Measurements from ENCODE around the gene SH3RF3. TPM values are rescaled to one million over a fixed set of nuclear protein-coding genes. Genes with fewer than 3 reads are reported as not detected.

SH3RF3 gene
- total and polyA plus RNA-seq, 2 donors (not counting 1 experiment from before 2014, with no cell fraction given), result 8.3 to 10.1 TPM

- Histone ChIP-seq H3K9me3 (ENCODE audit: control insufficient read depth, insufficient read depth, low read depth, low read length) (no peaks in the 10 kb centered on the region), H4K20me1 (ENCODE audit: control insufficient read depth, extremely low read depth, insufficient read depth, low read length) (no peaks in the 10 kb centered on the region), H3K4me2 (ENCODE audit: extremely low read depth, insufficient read depth, low read length) (no peak overlapping the region), H3K9ac (ENCODE audit: insufficient read depth, low read length) (no peak overlapping the region), H2AFZ (ENCODE audit: low read length) (no peak overlapping the region), H3K4me1 (ENCODE audit: control insufficient read depth, extremely low read depth, insufficient read depth, low read length) (no peaks in the 10 kb centered on the region), H3K27ac (ENCODE audit: insufficient read depth, low read length) (no peak overlapping the region), H3K27me3 (ENCODE audit: control insufficient read depth, insufficient read depth, low read length) (peaks cover 5% of the 10 kb centered on the region), H3K36me3 (ENCODE audit: control insufficient read depth, insufficient read depth, low read length) (no peaks in the 10 kb centered on the region), H3K79me2 (ENCODE audit: control insufficient read depth, insufficient read depth, low read length) (no peaks in the 10 kb centered on the region), H3K4me3 (replicated peaks in 1 of 4; ENCODE audit: control extremely low read depth in 1 of 4, insufficient read depth in 1 of 4, low read depth in 3 of 4, low read length in 4 of 4) (no peak overlapping the region)
- TF ChIP-seq CTCF (conservative IDR thresholded peaks at IDR 0.05 in 1 of 2, IDR thresholded peaks at IDR 0.05 in 1 of 2; ENCODE audit: low read depth in 1 of 2, low read length in 2 of 2), result no peak
- TF ChIP-seq EZH2 (IDR thresholded peaks at IDR 0.05; ENCODE audit: low read length, missing control alignments), result no peak
- DNase-seq (ENCODE audit: low read depth in 2 of 2), result no peak
These were observed 44.7 kb upstream of the SH3RF3 start for GRCh38 chr2:109084341-109084740.

- Histone ChIP-seq H3K4me3 (replicated peaks in 1 of 4; ENCODE audit: control extremely low read depth in 1 of 4, insufficient read depth in 1 of 4, low read depth in 3 of 4, low read length in 4 of 4) (no peak overlapping the region), H3K27me3 (ENCODE audit: control insufficient read depth, insufficient read depth, low read length) (no peaks in the 10 kb centered on the region), H3K79me2 (ENCODE audit: control insufficient read depth, insufficient read depth, low read length) (no peaks in the 10 kb centered on the region), H3K36me3 (ENCODE audit: control insufficient read depth, insufficient read depth, low read length) (no peaks in the 10 kb centered on the region), H2AFZ (ENCODE audit: low read length) (no peak overlapping the region), H3K4me2 (ENCODE audit: extremely low read depth, insufficient read depth, low read length) (no peak overlapping the region), H3K4me1 (ENCODE audit: control insufficient read depth, extremely low read depth, insufficient read depth, low read length) (no peaks in the 10 kb centered on the region), H3K9ac (ENCODE audit: insufficient read depth, low read length) (no peak overlapping the region), H3K27ac (ENCODE audit: insufficient read depth, low read length) (no peak overlapping the region), H3K9me3 (ENCODE audit: control insufficient read depth, insufficient read depth, low read depth, low read length) (no peaks in the 10 kb centered on the region), H4K20me1 (ENCODE audit: control insufficient read depth, extremely low read depth, insufficient read depth, low read length) (no peaks in the 10 kb centered on the region)
- TF ChIP-seq CTCF (conservative IDR thresholded peaks at IDR 0.05 in 1 of 2, IDR thresholded peaks at IDR 0.05 in 1 of 2; ENCODE audit: low read depth in 1 of 2, low read length in 2 of 2) (no peak), EZH2 (IDR thresholded peaks at IDR 0.05; ENCODE audit: low read length, missing control alignments) (no peak)
- DNase-seq (ENCODE audit: low read depth in 2 of 2), result no peak
These were observed 42.9 kb upstream of the SH3RF3 start for GRCh38 chr2:109085912-109086742.

- TF ChIP-seq EZH2 (IDR thresholded peaks at IDR 0.05; ENCODE audit: low read length, missing control alignments), result no peak
- TF ChIP-seq CTCF (conservative IDR thresholded peaks at IDR 0.05 in 1 of 2, IDR thresholded peaks at IDR 0.05 in 1 of 2; ENCODE audit: low read depth in 1 of 2, low read length in 2 of 2), result no peak
- Histone ChIP-seq H3K27me3 (ENCODE audit: control insufficient read depth, insufficient read depth, low read length) (no peaks in the 10 kb centered on the region), H3K4me2 (ENCODE audit: extremely low read depth, insufficient read depth, low read length) (no peak overlapping the region), H3K9ac (ENCODE audit: insufficient read depth, low read length) (no peak overlapping the region), H4K20me1 (ENCODE audit: control insufficient read depth, extremely low read depth, insufficient read depth, low read length) (no peaks in the 10 kb centered on the region), H3K4me3 (replicated peaks in 1 of 4; ENCODE audit: control extremely low read depth in 1 of 4, insufficient read depth in 1 of 4, low read depth in 3 of 4, low read length in 4 of 4) (no peak overlapping the region), H3K36me3 (ENCODE audit: control insufficient read depth, insufficient read depth, low read length) (no peaks in the 10 kb centered on the region), H3K27ac (ENCODE audit: insufficient read depth, low read length) (no peak overlapping the region), H3K9me3 (ENCODE audit: control insufficient read depth, insufficient read depth, low read depth, low read length) (no peaks in the 10 kb centered on the region), H2AFZ (ENCODE audit: low read length) (no peak overlapping the region), H3K79me2 (ENCODE audit: control insufficient read depth, insufficient read depth, low read length) (no peaks in the 10 kb centered on the region), H3K4me1 (ENCODE audit: control insufficient read depth, extremely low read depth, insufficient read depth, low read length) (no peaks in the 10 kb centered on the region)
- no peak for DNase-seq (ENCODE audit: low read depth in 2 of 2)
These were observed 42.3 kb upstream of the SH3RF3 start for GRCh38 chr2:109086743-109087020.

Measured in fibroblast of lung (primary cell).